Mesendoderm (in vitro differentiated cells): ENCODE measurements around the gene NKAPD1.
"Not testable (repeated sequence)": the region's sequence is repeated elsewhere in the genome, so short reads cannot be mapped to it uniquely, and the experiment has no call there.

Experiments used
- DNase-seq: peaks from one replicate; pipeline ENCODE4 v3.0.0; 2013
- H2AK5ac ChIP-seq: 2 replicates; pipeline ENCODE4 v1.6.1; 2013; ENCODE audit warnings: low read length, inconsistent platforms
- H2BK120ac ChIP-seq: 2 replicates; pipeline ENCODE4 v1.6.1; 2013; ENCODE audit warnings: low read depth, mild to moderate bottlenecking, low read length, moderate library complexity, mixed read lengths
- H2BK15ac ChIP-seq: replicated peaks from 2 replicates; pipeline ENCODE4 v1.6.1; 2013; ENCODE audit warnings: low read depth, mild to moderate bottlenecking, moderate library complexity
- H2BK5ac ChIP-seq: 2 replicates; pipeline ENCODE4 v1.6.1; 2013; ENCODE audit warnings: low read length, inconsistent platforms
- H3K18ac ChIP-seq: 2 replicates; pipeline ENCODE4 v1.6.1; 2013; ENCODE audit warnings: mild to moderate bottlenecking, low read length, mixed read lengths
- H3K23ac ChIP-seq: one replicate; pipeline ENCODE4 v1.6.1; 2013; ENCODE audit warnings: low read length
- H3K27ac ChIP-seq: 2 replicates; pipeline ENCODE4 v1.5.1; 2013; ENCODE audit warnings: low read depth, mild to moderate bottlenecking, inconsistent platforms, low read length, moderate library complexity
- H3K27me3 ChIP-seq: 2 replicates; pipeline ENCODE4 v1.6.1; 2013; ENCODE audit warnings: low read length, control low read depth, mild to moderate bottlenecking, inconsistent platforms; ENCODE audit not compliant: insufficient read depth, poor library complexity
- H3K36me3 ChIP-seq: 2 replicates; pipeline ENCODE4 v1.6.1; 2013; ENCODE audit warnings: low read length, inconsistent platforms; ENCODE audit not compliant: control insufficient read depth, insufficient read depth
- H3K4ac ChIP-seq: one replicate; pipeline ENCODE4 v1.6.1; 2013; ENCODE audit warnings: low read depth, mild to moderate bottlenecking, low read length, moderate library complexity
- H3K4me1 ChIP-seq: 2 replicates; pipeline ENCODE4 v1.6.1; 2013; ENCODE audit warnings: low read depth, low read length, inconsistent platforms; ENCODE audit not compliant: control insufficient read depth
- H3K4me2 ChIP-seq: 2 replicates; pipeline ENCODE4 v1.6.1; 2013; ENCODE audit warnings: low read length
- H3K4me3 ChIP-seq: 2 replicates; pipeline ENCODE4 v1.5.1; 2013; ENCODE audit warnings: mild to moderate bottlenecking, low read length
- H3K56ac ChIP-seq: one replicate; pipeline ENCODE4 v1.6.1; 2013; ENCODE audit warnings: low read length
- H3K79me1 ChIP-seq: 2 replicates; pipeline ENCODE4 v1.6.1; 2013; ENCODE audit warnings: low read length, inconsistent platforms
- H3K79me2 ChIP-seq: 2 replicates; pipeline ENCODE4 v1.6.1; 2013; ENCODE audit warnings: mild to moderate bottlenecking, low read length; ENCODE audit not compliant: control insufficient read depth, insufficient read depth
- H3K9ac ChIP-seq: 2 replicates; pipeline ENCODE4 v1.6.1; 2013; ENCODE audit warnings: low read length, inconsistent platforms
- H4K5ac ChIP-seq: one replicate; pipeline ENCODE4 v1.6.1; 2013; ENCODE audit warnings: low read length
- H4K8ac ChIP-seq: one replicate; pipeline ENCODE4 v1.6.1; 2013; ENCODE audit warnings: low read depth, mild to moderate bottlenecking, control low read depth, low read length, moderate library complexity
- WGBS: extraction: QIAGEN DNeasy Blood & Tissue Kit; methylation state at CpG from one replicate; pipeline ENCODE4 v1.1.7; 2013; ENCODE audit warnings: low lambda C conversion rate, missing lambda C conversion rate; ENCODE audit not compliant: insufficient coverage; ENCODE audit errors: extremely low coverage; 5-methylcytosine and 5-hydroxymethylcytosine counted together

Gene NKAPD1

DNA sequence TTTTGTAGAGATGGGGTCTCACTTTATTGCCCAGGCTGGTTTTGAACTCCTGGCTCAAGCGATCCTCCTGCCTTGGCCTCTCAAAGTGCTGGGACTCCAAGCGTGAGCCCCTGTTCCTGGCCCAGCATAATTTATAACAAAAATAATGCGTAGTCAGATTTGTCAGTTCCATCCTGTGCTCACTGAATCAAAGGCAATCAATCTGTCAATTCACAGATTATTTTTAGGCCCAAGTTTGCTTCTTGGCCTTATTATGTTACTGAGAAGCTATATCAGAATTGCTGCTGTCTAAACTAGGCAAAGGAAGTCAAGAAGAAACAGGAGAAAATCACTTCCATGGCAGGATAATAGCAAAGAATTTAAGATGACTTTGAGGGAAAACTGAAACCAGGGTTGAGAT lies 40.2 kb upstream of the NKAPD1 start:
- Histone ChIP-seq H3K4ac (no peak overlapping the region), H3K4me2 (no peak overlapping the region), H4K8ac (no peak overlapping the region), H3K56ac (no peak overlapping the region), H3K79me2 (no peaks in the 10 kb centered on the region), H3K79me1 (no peaks in the 10 kb centered on the region), H2BK15ac (no peak overlapping the region), H3K9ac (no peak overlapping the region), H3K27me3 (no peaks in the 10 kb centered on the region), H3K18ac (no peak overlapping the region), H2BK120ac (no peak overlapping the region), H3K4me3 (no peak overlapping the region), H3K27ac (no peak overlapping the region), H3K4me1 (no peaks in the 10 kb centered on the region), H2AK5ac (no peak overlapping the region), H2BK5ac (no peak overlapping the region), H3K36me3 (peaks cover 16% of the 10 kb centered on the region), H3K23ac (no peak overlapping the region), H4K5ac (no peak overlapping the region)
- WGBS: no CpG with 5 or more reads among the region's 3 CpGs
- no peak for DNase-seq

GRCh38 chr11:112037527-112037926 lies 36.6 kb upstream of the NKAPD1 start:
- DNase-seq: no peak
- Histone ChIP-seq H2BK15ac (no peak overlapping the region), H4K8ac (no peak overlapping the region), H2BK5ac (no peak overlapping the region), H3K4ac (no peak overlapping the region), H3K36me3 (peaks cover 12% of the 10 kb centered on the region), H3K4me2 (no peak overlapping the region), H3K27ac (no peak overlapping the region), H3K4me3 (no peak overlapping the region), H3K9ac (no peak overlapping the region), H3K4me1 (no peaks in the 10 kb centered on the region), H3K18ac (no peak overlapping the region), H2AK5ac (no peak overlapping the region), H3K23ac (no peak overlapping the region), H3K79me1 (no peaks in the 10 kb centered on the region), H3K27me3 (no peaks in the 10 kb centered on the region), H3K56ac (no peak overlapping the region), H4K5ac (no peak overlapping the region), H3K79me2 (no peaks in the 10 kb centered on the region), H2BK120ac (no peak overlapping the region)

DNA sequence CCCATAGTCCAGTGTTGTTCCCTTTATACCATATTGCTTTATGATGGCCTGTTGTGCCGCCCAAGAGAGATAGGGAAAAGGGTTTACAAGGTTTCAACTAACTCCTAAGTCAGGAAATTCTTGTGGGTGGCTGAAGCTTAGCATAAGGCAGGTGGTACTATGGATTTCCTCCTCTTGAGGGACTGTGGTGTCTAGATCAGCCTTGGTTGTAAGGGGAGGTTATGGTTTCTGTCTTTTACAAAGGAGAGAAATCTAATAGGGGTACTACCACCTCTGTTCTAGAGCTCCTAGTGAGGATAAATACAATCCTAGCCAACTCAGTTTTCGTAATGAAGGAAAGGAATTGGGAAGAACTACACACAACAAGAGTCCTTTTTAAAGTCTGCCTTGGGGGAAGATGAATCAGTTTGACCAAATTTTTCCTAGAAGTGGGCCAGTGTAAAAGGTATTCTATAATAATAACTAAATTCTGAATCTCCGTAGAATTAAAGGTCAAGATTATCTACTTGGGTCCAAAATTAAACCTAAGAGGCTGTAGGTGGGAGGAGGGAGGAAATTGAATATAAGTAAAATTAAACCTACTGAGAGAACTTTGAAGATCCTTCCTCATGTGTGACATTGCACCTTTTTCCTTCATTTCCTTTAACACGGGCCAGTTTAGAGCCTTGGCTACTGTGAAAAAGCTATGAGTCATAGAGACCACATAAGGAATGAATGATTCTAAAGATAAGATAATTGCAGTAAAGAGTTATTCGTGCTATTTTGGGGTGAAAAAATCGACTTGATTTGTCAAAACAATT lies 31.7 kb upstream of the NKAPD1 start:
- H2BK120ac ChIP-seq: no peak overlapping the region
- H4K5ac ChIP-seq: no peak overlapping the region
- H3K4me1 ChIP-seq: no peaks in the 10 kb centered on the region
- H2BK5ac ChIP-seq: no peak overlapping the region
- H3K9ac ChIP-seq: no peak overlapping the region
- no peak overlapping the region for H3K4me2 ChIP-seq
- no peak overlapping the region for H2AK5ac ChIP-seq
- no peaks in the 10 kb centered on the region for H3K79me2 ChIP-seq
- no peak overlapping the region for H4K8ac ChIP-seq
- no peak overlapping the region for H3K56ac ChIP-seq
- no peak overlapping the region for H3K23ac ChIP-seq
- no peak overlapping the region for H2BK15ac ChIP-seq
- peak; percentile 62 for DNase-seq
- no peaks in the 10 kb centered on the region for H3K27me3 ChIP-seq
- H3K18ac ChIP-seq: no peak overlapping the region
- WGBS: no CpG with 5 or more reads among the region's 6 CpGs
- H3K4ac ChIP-seq: no peak overlapping the region
- H3K79me1 ChIP-seq: peaks cover 2% of the 10 kb centered on the region
- no peak overlapping the region for H3K4me3 ChIP-seq
- peaks cover 6% of the 10 kb centered on the region for H3K36me3 ChIP-seq
- H3K27ac ChIP-seq: no peak overlapping the region

DNA sequence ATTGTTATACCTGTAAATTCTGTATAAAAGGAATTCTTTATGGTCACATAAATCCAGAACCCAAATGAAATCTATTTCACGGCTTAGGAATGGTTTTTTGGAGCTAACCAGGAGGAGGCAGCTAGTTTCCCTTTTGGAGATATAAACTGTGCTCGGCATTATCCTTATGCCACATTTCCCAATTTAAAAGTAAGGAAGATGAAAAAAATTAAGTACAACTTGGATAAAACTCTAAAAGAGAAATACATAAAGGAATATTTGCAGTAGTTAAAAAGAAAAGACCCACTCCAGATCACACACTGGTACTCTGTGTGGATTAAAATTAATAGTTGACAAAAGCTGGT lies 31.2 kb upstream of the NKAPD1 start:
- H4K5ac ChIP-seq: no peak overlapping the region
- no peak overlapping the region for H3K4ac ChIP-seq
- H3K4me1 ChIP-seq: no peaks in the 10 kb centered on the region
- no peak overlapping the region for H2AK5ac ChIP-seq
- H3K27me3 ChIP-seq: no peaks in the 10 kb centered on the region
- H3K79me2 ChIP-seq: no peaks in the 10 kb centered on the region
- WGBS: no CpG with 5 or more reads among the region's 2 CpGs
- no peak overlapping the region for H3K4me3 ChIP-seq
- no peak overlapping the region for H4K8ac ChIP-seq
- H2BK15ac ChIP-seq: no peak overlapping the region
- peaks cover 4% of the 10 kb centered on the region for H3K36me3 ChIP-seq
- no peak overlapping the region for H3K4me2 ChIP-seq
- H3K79me1 ChIP-seq: peaks cover 2% of the 10 kb centered on the region
- H2BK5ac ChIP-seq: no peak overlapping the region
- no peak overlapping the region for H2BK120ac ChIP-seq
- H3K56ac ChIP-seq: no peak overlapping the region
- no peak for DNase-seq
- no peak overlapping the region for H3K18ac ChIP-seq
- no peak overlapping the region for H3K9ac ChIP-seq
- H3K23ac ChIP-seq: no peak overlapping the region
- no peak overlapping the region for H3K27ac ChIP-seq

- no peak overlapping the region for H3K4ac ChIP-seq
- H3K79me2 ChIP-seq: no peaks in the 10 kb centered on the region
- H3K36me3 ChIP-seq: peaks cover 3% of the 10 kb centered on the region
- H3K23ac ChIP-seq: no peak overlapping the region
- H3K9ac ChIP-seq: no peak overlapping the region
- H4K5ac ChIP-seq: no peak overlapping the region
- H2BK5ac ChIP-seq: no peak overlapping the region
- no peak overlapping the region for H3K18ac ChIP-seq
- H3K56ac ChIP-seq: no peak overlapping the region
- H3K27ac ChIP-seq: no peak overlapping the region
- no peak overlapping the region for H2BK120ac ChIP-seq
- H3K27me3 ChIP-seq: no peaks in the 10 kb centered on the region
- H3K4me2 ChIP-seq: no peak overlapping the region
- no peak overlapping the region for H4K8ac ChIP-seq
- H2BK15ac ChIP-seq: no peak overlapping the region
- no peak overlapping the region for H2AK5ac ChIP-seq
- H3K4me3 ChIP-seq: no peak overlapping the region
- DNase-seq: no peak
- no peaks in the 10 kb centered on the region for H3K4me1 ChIP-seq
- no CpG with 5 or more reads among the region's 4 CpGs for WGBS
- peaks cover 2% of the 10 kb centered on the region for H3K79me1 ChIP-seq
Observed at GRCh38 chr11:112044961-112045360, 29.1 kb upstream of the NKAPD1 start.

DNA sequence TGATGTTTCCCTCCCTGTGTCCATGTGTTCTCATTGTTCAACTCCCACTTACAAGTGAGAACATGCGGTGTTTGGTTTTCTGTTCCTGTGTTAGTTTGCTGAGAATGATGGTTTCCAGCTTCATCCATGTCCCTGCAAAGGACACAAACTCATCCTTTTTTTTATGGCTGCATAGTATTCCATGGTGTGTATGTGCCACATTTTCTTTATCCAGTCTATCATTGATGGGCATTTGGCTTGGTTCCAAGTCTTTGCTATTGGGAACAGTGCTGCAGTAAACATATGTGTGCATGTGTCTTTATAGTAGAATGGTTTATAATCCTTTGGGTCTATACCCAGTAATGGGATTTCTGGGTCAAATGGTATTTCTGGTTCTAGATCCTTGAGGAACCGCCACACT lies 27.5 kb upstream of the NKAPD1 start:
- H3K27ac ChIP-seq, H2BK5ac ChIP-seq, H3K56ac ChIP-seq, H3K27me3 ChIP-seq, H4K8ac ChIP-seq, H3K4me1 ChIP-seq, H3K36me3 ChIP-seq, H3K4me2 ChIP-seq, H4K5ac ChIP-seq, H3K9ac ChIP-seq, H3K18ac ChIP-seq, H3K79me2 ChIP-seq, H3K79me1 ChIP-seq, H3K4me3 ChIP-seq, DNase-seq, H2AK5ac ChIP-seq, H2BK120ac ChIP-seq, H2BK15ac ChIP-seq, H3K4ac ChIP-seq, H3K23ac ChIP-seq: not testable (repeated sequence)
- no CpG with 5 or more reads among the region's 2 CpGs for WGBS
